Osteoblast (primary cell): Measurements from ENCODE around the gene CIPC. TPM values are rescaled to one million over a fixed set of nuclear protein-coding genes. Genes with fewer than 3 reads are reported as not detected.

Source experiments
- DNase-seq: peaks from one replicate; pipeline ENCODE4 v3.0.0; 2011; ENCODE audit warnings: low spot score, mixed read lengths; ENCODE audit not compliant: insufficient read length; ENCODE audit errors: missing footprints
- H2AFZ ChIP-seq: 2 replicates; pipeline ENCODE4 v1.6.0; 2011; ENCODE audit warnings: mild to moderate bottlenecking, low read length
- H3K27ac ChIP-seq: 2 replicates; pipeline ENCODE4 v1.5.1; 2011; ENCODE audit warnings: mild to moderate bottlenecking, low read depth, low read length, moderate library complexity
- H3K27me3 ChIP-seq: 2 replicates; pipeline ENCODE4 v1.6.0; 2012; ENCODE audit warnings: mild to moderate bottlenecking, control low read depth, inconsistent platforms, low read length, moderate library complexity; ENCODE audit not compliant: insufficient read depth
- H3K36me3 ChIP-seq: 2 replicates; pipeline ENCODE4 v1.5.1; 2011; ENCODE audit warnings: mild to moderate bottlenecking, low read length, control low read depth, moderate library complexity; ENCODE audit not compliant: insufficient read depth
- H3K4me1 ChIP-seq: 2 replicates; pipeline ENCODE4 v1.5.1; 2011; ENCODE audit warnings: mild to moderate bottlenecking, low read length, control low read depth, moderate library complexity; ENCODE audit not compliant: insufficient read depth
- H3K4me2 ChIP-seq: 2 replicates; pipeline ENCODE4 v1.6.0; 2011; ENCODE audit warnings: mild to moderate bottlenecking, low read length; ENCODE audit not compliant: insufficient read depth
- H3K4me3 ChIP-seq: fragments of 200-600 bp; sonication (generic); 3 replicates; pipeline ENCODE4 v1.5.1; 2012; ENCODE audit warnings: mild to moderate bottlenecking, low read length, inconsistent platforms; ENCODE audit not compliant: insufficient read depth
- H3K79me2 ChIP-seq: 2 replicates; pipeline ENCODE4 v1.6.0; 2012; ENCODE audit warnings: mild to moderate bottlenecking, low read length, control low read depth, inconsistent platforms; ENCODE audit not compliant: insufficient read depth
- H3K9me3 ChIP-seq: 2 replicates; pipeline ENCODE4 v1.5.1; 2011; ENCODE audit warnings: low read depth, low read length, control low read depth
- H4K20me1 ChIP-seq: 2 replicates; pipeline ENCODE4 v1.6.0; 2012; ENCODE audit warnings: mild to moderate bottlenecking, low read length, control low read depth; ENCODE audit not compliant: insufficient read depth
- total RNA-seq: library from RNA; depleted of rRNA; stranded (reverse); fragments of >200 nt; gene quantifications from 2 replicates; pipeline ENCODE4 v1.2.3, GENCODE V29; 2012
- TF ChIP-seq, protein P1 (sequence below): IDR thresholded peaks from 2 replicates; pipeline ENCODE4 v1.5.1; 2011; ENCODE audit warnings: mild to moderate bottlenecking, low read depth, low read length, moderate library complexity; ENCODE audit errors: extremely low read depth

Gene CIPC
- total RNA-seq, 1 donor, result 16.6 TPM

DNA sequence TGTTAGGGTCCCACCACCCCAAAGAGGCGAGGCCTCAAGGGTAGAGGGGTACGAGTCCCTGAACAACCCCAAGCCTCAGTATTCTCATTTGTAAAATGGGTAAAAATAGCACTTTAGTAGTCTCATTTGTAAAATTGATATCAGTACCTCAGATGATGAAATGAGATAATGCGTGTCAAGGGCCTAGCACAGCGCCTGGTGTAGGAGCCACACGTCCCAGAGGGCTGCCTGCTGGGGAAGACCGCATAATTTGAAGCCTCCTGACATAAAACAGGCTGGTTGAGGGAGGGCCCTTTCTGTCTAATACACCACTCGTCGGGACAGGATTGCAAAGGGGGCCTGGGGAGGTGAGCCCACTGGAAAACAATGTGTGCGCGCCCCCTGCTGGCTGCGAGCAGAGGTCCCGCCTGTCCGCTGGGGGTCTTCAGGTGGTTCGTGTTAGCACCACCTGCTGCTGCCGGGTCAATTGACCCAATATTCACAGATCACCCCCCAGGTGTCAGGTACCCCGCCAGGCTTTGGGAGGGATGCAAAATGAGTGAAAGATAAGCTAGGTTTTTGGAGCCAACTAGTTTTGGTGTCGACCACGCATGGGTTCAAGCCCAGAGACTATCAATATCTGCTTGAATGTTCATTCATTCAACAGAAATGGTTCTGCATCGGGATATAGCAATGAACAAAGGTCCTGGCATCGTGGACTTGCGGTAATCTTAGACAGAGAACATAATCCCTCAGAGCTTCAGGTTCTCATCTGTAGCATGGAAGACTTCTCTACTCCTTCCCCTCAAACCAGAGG, 44.8 kb upstream of the CIPC start:
- Histone ChIP-seq H2AFZ (no peak overlapping the region), H3K27me3 (no peaks in the 10 kb centered on the region), H3K9me3 (peaks cover 4% of the 10 kb centered on the region), H3K4me2 (no peak overlapping the region), H3K4me1 (peaks cover 7% of the 10 kb centered on the region), H3K27ac (no peak overlapping the region), H4K20me1 (no peaks in the 10 kb centered on the region), H3K79me2 (no peaks in the 10 kb centered on the region), H3K4me3 (no peak overlapping the region), H3K36me3 (no peaks in the 10 kb centered on the region)
- DNase-seq, result peak; percentile 82
- TF ChIP-seq, protein P1, sequence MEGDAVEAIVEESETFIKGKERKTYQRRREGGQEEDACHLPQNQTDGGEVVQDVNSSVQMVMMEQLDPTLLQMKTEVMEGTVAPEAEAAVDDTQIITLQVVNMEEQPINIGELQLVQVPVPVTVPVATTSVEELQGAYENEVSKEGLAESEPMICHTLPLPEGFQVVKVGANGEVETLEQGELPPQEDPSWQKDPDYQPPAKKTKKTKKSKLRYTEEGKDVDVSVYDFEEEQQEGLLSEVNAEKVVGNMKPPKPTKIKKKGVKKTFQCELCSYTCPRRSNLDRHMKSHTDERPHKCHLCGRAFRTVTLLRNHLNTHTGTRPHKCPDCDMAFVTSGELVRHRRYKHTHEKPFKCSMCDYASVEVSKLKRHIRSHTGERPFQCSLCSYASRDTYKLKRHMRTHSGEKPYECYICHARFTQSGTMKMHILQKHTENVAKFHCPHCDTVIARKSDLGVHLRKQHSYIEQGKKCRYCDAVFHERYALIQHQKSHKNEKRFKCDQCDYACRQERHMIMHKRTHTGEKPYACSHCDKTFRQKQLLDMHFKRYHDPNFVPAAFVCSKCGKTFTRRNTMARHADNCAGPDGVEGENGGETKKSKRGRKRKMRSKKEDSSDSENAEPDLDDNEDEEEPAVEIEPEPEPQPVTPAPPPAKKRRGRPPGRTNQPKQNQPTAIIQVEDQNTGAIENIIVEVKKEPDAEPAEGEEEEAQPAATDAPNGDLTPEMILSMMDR, result peak; percentile 78

DNA sequence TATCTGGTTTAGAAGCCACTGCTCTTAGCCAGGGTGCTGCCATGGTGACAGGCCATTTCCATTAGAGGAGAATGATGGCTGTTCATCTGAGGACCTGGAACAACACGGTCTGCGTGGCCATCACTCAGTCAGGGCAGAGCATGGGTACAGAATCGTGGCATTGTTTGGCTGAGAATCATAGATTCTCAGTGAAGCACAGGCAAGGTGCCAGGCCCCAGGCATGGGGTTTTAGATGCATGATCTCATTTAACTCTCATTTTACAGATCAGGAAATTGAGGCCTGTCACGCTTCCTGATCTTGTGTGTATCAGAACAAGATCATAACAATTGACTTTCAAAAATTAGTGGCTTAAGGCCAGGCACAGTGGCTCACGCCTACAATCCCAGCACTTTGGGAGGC, 42.8 kb upstream of the CIPC start:
- Histone ChIP-seq H2AFZ (no peak overlapping the region), H3K4me3 (no peak overlapping the region), H3K4me2 (no peak overlapping the region), H4K20me1 (no peaks in the 10 kb centered on the region), H3K36me3 (no peaks in the 10 kb centered on the region), H3K27me3 (no peaks in the 10 kb centered on the region), H3K4me1 (peaks cover 14% of the 10 kb centered on the region), H3K79me2 (no peaks in the 10 kb centered on the region), H3K27ac (no peak overlapping the region), H3K9me3 (peaks cover 4% of the 10 kb centered on the region)
- TF ChIP-seq, protein P1, result no peak
- DNase-seq, result no peak

DNA sequence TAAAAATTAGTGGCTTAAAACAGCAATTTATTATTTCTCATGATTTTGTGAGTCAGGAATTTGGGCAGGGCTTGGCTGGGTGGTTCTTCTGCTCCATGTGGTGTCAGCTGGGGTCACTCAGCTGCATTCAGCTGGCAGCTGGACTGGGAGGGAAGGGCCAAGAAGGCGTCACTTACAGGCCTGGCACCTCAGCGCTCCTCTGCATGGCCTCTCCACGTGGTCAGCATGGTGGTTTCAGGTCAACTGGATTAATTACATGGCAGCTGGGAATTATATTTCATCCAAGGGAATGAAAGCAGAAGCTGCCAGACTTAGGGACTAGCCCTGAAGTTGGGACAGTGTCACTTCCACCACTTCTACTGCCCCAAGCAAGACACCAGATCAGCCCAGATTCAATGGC, 42.1 kb upstream of the CIPC start:
- Histone ChIP-seq H3K4me3 (no peak overlapping the region), H2AFZ (no peak overlapping the region), H3K27ac (no peak overlapping the region), H4K20me1 (no peaks in the 10 kb centered on the region), H3K27me3 (no peaks in the 10 kb centered on the region), H3K79me2 (no peaks in the 10 kb centered on the region), H3K9me3 (peaks cover 4% of the 10 kb centered on the region), H3K4me1 (peaks cover 12% of the 10 kb centered on the region), H3K4me2 (no peak overlapping the region), H3K36me3 (no peaks in the 10 kb centered on the region)
- TF ChIP-seq, protein P1, result no peak
- DNase-seq, result no peak

DNA sequence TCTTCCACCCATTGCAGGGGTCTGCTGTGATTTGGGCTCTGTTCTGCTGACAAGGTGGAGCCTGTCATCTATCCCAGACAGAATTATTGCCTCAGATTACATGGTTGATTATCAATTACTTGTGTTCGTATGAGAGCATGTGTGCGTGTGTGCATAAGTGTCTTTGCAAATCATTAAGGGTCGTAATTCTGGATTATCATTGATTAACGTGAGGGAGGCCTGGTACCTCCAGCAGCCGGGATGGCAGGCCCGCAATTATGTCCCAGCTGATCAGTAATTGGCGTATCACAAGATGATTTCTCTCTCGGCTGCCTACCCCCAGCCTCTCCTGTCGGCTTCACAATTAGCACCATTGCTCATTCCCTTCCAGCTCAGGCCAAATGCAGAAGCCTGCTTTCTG, 39.9 kb upstream of the CIPC start:
- Histone ChIP-seq H3K36me3 (no peaks in the 10 kb centered on the region), H3K9me3 (peaks cover 4% of the 10 kb centered on the region), H3K27me3 (no peaks in the 10 kb centered on the region), H3K27ac (no peak overlapping the region), H3K79me2 (no peaks in the 10 kb centered on the region), H2AFZ (no peak overlapping the region), H3K4me3 (no peak overlapping the region), H4K20me1 (no peaks in the 10 kb centered on the region), H3K4me2 (no peak overlapping the region), H3K4me1 (peaks cover 7% of the 10 kb centered on the region)
- TF ChIP-seq, protein P1, result no peak
- no peak for DNase-seq
